ENCODE data around the gene APOBEC3H. TPM values are rescaled to one million over a fixed set of nuclear protein-coding genes. Genes with fewer than 3 reads are reported as not detected.

Gene APOBEC3H
- total and polyA plus RNA-seq, 2 experiments from 2014 or later = not detected

DNA sequence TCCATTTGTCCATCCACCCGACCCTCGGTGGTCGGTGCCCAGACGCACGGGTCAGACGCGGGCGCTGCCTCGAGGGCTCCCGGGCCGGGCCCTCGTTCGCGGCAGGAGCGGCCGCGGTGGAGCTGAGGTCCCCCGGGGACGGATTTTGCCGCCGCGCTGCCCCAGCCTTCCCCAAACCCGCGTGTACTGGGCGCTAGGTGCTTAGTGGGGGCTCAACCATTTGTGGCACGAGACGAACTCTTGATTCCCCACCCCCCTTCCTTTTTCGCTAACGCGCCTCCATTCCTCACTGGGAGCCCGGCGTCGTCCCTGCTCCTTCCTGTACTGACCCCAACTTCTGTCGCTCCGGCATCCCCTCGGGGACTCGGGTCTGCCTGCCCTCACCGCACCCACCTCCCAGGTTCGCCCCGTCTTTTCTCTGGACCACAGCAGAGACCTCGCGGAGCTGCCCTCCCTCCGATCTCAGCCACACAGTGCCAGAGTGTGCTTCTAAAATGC is 56.2 kb downstream of the APOBEC3H start (continued):
- TF ChIP-seq, protein P1, sequence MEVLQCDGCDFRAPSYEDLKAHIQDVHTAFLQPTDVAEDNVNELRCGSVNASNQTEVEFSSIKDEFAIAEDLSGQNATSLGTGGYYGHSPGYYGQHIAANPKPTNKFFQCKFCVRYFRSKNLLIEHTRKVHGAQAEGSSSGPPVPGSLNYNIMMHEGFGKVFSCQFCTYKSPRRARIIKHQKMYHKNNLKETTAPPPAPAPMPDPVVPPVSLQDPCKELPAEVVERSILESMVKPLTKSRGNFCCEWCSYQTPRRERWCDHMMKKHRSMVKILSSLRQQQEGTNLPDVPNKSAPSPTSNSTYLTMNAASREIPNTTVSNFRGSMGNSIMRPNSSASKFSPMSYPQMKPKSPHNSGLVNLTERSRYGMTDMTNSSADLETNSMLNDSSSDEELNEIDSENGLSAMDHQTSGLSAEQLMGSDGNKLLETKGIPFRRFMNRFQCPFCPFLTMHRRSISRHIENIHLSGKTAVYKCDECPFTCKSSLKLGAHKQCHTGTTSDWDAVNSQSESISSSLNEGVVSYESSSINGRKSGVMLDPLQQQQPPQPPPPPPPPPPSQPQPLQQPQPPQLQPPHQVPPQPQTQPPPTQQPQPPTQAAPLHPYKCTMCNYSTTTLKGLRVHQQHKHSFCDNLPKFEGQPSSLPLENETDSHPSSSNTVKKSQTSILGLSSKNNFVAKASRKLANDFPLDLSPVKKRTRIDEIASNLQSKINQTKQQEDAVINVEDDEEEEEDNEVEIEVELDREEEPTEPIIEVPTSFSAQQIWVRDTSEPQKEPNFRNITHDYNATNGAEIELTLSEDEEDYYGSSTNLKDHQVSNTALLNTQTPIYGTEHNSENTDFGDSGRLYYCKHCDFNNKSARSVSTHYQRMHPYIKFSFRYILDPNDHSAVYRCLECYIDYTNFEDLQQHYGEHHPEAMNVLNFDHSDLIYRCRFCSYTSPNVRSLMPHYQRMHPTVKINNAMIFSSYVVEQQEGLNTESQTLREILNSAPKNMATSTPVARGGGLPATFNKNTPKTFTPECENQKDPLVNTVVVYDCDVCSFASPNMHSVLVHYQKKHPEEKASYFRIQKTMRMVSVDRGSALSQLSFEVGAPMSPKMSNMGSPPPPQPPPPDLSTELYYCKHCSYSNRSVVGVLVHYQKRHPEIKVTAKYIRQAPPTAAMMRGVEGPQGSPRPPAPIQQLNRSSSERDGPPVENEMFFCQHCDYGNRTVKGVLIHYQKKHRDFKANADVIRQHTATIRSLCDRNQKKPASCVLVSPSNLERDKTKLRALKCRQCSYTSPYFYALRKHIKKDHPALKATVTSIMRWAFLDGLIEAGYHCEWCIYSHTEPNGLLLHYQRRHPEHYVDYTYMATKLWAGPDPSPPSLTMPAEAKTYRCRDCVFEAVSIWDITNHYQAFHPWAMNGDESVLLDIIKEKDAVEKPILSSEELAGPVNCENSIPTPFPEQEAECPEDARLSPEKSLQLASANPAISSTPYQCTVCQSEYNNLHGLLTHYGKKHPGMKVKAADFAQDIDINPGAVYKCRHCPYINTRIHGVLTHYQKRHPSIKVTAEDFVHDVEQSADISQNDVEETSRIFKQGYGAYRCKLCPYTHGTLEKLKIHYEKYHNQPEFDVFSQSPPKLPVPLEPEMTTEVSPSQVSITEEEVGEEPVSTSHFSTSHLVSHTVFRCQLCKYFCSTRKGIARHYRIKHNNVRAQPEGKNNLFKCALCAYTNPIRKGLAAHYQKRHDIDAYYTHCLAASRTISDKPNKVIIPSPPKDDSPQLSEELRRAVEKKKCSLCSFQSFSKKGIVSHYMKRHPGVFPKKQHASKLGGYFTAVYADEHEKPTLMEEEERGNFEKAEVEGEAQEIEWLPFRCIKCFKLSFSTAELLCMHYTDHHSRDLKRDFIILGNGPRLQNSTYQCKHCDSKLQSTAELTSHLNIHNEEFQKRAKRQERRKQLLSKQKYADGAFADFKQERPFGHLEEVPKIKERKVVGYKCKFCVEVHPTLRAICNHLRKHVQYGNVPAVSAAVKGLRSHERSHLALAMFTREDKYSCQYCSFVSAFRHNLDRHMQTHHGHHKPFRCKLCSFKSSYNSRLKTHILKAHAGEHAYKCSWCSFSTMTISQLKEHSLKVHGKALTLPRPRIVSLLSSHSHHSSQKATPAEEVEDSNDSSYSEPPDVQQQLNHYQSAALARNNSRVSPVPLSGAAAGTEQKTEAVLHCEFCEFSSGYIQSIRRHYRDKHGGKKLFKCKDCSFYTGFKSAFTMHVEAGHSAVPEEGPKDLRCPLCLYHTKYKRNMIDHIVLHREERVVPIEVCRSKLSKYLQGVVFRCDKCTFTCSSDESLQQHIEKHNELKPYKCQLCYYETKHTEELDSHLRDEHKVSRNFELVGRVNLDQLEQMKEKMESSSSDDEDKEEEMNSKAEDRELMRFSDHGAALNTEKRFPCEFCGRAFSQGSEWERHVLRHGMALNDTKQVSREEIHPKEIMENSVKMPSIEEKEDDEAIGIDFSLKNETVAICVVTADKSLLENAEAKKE (CRISPR knock-in tag; IDR thresholded peaks at IDR 0.05) = no peak
- no peak for TF ChIP-seq POLR2AphosphoS5 (IDR thresholded peaks at IDR 0.05; ENCODE audit: low read depth)
- no peak for TF ChIP-seq EZH2phosphoT487 (IDR thresholded peaks at IDR 0.05; ENCODE audit: unreplicated experiment)
- TF ChIP-seq ZNF331 (CRISPR knock-in tag; IDR thresholded peaks at IDR 0.05; ENCODE audit: low read depth) = no peak
- no peak for TF ChIP-seq NANOG (IDR thresholded peaks at IDR 0.05; ENCODE audit: borderline replicate concordance)
- no peak for TF ChIP-seq STAT1 (IDR thresholded peaks at IDR 0.05; ENCODE audit: unreplicated experiment)

Small RNAs within 50 kb of the gene (small RNA-seq; reads per million reads assigned to genes)
- gene AL022318.2 (ENCODE audit: low replicate concordance) (not detected), gene COX5BP7 (ENCODE audit: low replicate concordance) (not detected)

Other genes with a start within 250 kb of the APOBEC3H start
- gene CBX6, start 225.0 kb upstream of the APOBEC3H start, total RNA-seq (2014; rRNA removed; shearing (Covaris generic)) = 18.2 and 23.0 TPM in 2 replicates
- 17.4 and 18.5 TPM in 2 replicates for gene CBX6, start 225.0 kb upstream of the APOBEC3H start, polyA plus RNA-seq (2016; fragmentation: Nextera tagmentation; extraction: Ambion mirVana)
- not detected in 2 replicates for gene APOBEC3A, start 139.6 kb upstream of the APOBEC3H start, total RNA-seq (2014; rRNA removed; shearing (Covaris generic))
- gene APOBEC3A, start 139.6 kb upstream of the APOBEC3H start, polyA plus RNA-seq (2016; fragmentation: Nextera tagmentation; extraction: Ambion mirVana) = 0.21 TPM in 1 of 2 replicates, not detected in the other
- 5.9 and 7.0 TPM in 2 replicates for gene APOBEC3B, start 114.9 kb upstream of the APOBEC3H start, total RNA-seq (2014; rRNA removed; shearing (Covaris generic))
- gene APOBEC3B, start 114.9 kb upstream of the APOBEC3H start, polyA plus RNA-seq (2016; fragmentation: Nextera tagmentation; extraction: Ambion mirVana) = 9.2 and 11.8 TPM in 2 replicates
- gene APOBEC3C, start 83.0 kb upstream of the APOBEC3H start, total RNA-seq (2014; rRNA removed; shearing (Covaris generic)) = 5.0 and 7.0 TPM in 2 replicates
- gene APOBEC3C, start 83.0 kb upstream of the APOBEC3H start, polyA plus RNA-seq (2016; fragmentation: Nextera tagmentation; extraction: Ambion mirVana) = 49.2 and 49.3 TPM in 2 replicates
- 3.4 and 4.3 TPM in 2 replicates for gene APOBEC3D, start 76.1 kb upstream of the APOBEC3H start, total RNA-seq (2014; rRNA removed; shearing (Covaris generic))
- 6.7 and 9.4 TPM in 2 replicates for gene APOBEC3D, start 76.1 kb upstream of the APOBEC3H start, polyA plus RNA-seq (2016; fragmentation: Nextera tagmentation; extraction: Ambion mirVana)
- gene APOBEC3F, start 56.4 kb upstream of the APOBEC3H start, total RNA-seq (2014; rRNA removed; shearing (Covaris generic)) = 3.4 and 4.7 TPM in 2 replicates
- 3.4 and 3.5 TPM in 2 replicates for gene APOBEC3F, start 56.4 kb upstream of the APOBEC3H start, polyA plus RNA-seq (2016; fragmentation: Nextera tagmentation; extraction: Ambion mirVana)
- 2.6 and 3.3 TPM in 2 replicates for gene APOBEC3G, start 20.0 kb upstream of the APOBEC3H start, total RNA-seq (2014; rRNA removed; shearing (Covaris generic))
- 1.8 and 2.1 TPM in 2 replicates for gene APOBEC3G, start 20.0 kb upstream of the APOBEC3H start, polyA plus RNA-seq (2016; fragmentation: Nextera tagmentation; extraction: Ambion mirVana)
- 11.5 and 12.7 TPM in 2 replicates for gene CBX7, start 55.4 kb downstream of the APOBEC3H start, total RNA-seq (2014; rRNA removed; shearing (Covaris generic))
- gene CBX7, start 55.4 kb downstream of the APOBEC3H start, polyA plus RNA-seq (2016; fragmentation: Nextera tagmentation; extraction: Ambion mirVana) = 2.6 and 2.8 TPM in 2 replicates
- 5.2 and 8.0 TPM in 2 replicates for gene PDGFB, start 147.7 kb downstream of the APOBEC3H start, total RNA-seq (2014; rRNA removed; shearing (Covaris generic))
- 1.9 and 2.2 TPM in 2 replicates for gene PDGFB, start 147.7 kb downstream of the APOBEC3H start, polyA plus RNA-seq (2016; fragmentation: Nextera tagmentation; extraction: Ambion mirVana)
- gene RPL3, start 222.4 kb downstream of the APOBEC3H start, total RNA-seq (2014; rRNA removed; shearing (Covaris generic)) = 2,755 and 3,244 TPM in 2 replicates
- 1,846 and 1,983 TPM in 2 replicates for gene RPL3, start 222.4 kb downstream of the APOBEC3H start, polyA plus RNA-seq (2016; fragmentation: Nextera tagmentation; extraction: Ambion mirVana)